HG02885 (cell line): Measurements from ENCODE around the gene PRR19.

Experiments used
- ATAC-seq: cut with Tn5 transposase; IDR thresholded peaks from one replicate; pipeline ENCODE4 v1.9.1; 2021; ENCODE audit warnings: mild to moderate bottlenecking; ENCODE audit not compliant: unreplicated experiment, poor library complexity

Gene PRR19

GRCh38 chr19:42270346-42271044, 31.4 kb upstream of the PRR19 start:
- no peak for ATAC-seq

DNA sequence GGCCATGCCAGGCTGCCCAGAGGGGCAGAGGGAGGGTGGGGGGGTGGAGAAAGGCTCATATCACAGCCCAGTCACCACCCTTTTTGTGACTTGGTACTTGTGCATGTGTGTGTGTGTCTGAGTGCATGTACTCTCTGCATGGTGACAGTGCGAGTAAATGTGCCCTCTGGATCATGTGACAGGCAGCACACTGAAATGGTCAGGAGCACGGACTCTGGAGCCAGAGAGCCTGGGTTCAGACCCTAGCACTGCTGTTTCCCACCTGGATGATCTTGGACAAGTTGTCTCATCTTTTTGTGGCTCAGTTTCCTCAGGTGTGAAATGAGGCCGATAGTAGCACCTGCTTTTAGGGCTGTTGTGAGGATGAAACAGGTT, 30.9 kb upstream of the PRR19 start:
- no peak for ATAC-seq

GRCh38 chr19:42271861-42272534, 29.9 kb upstream of the PRR19 start:
- ATAC-seq: no peak

DNA sequence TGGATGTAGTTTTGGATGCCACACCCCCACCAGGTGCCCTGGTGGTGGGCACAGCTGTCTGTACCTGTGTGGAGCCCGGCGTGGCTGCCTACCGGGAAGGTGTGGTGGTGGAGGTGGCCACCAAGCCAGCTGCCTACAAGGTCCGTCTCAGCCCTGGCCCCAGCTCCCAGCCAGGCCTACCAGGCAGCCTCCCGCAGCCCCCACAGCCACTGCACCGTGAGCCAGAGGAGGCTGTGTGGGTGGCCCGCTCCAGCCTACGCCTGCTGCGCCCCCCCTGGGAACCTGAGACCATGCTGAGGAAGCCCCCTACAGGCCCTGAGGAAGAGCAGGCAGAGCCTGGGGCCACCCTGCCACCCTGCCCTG, 29.4 kb upstream of the PRR19 start:
- no peak for ATAC-seq

GRCh38 chr19:42272989-42273406, 28.9 kb upstream of the PRR19 start:
- no peak for ATAC-seq

DNA sequence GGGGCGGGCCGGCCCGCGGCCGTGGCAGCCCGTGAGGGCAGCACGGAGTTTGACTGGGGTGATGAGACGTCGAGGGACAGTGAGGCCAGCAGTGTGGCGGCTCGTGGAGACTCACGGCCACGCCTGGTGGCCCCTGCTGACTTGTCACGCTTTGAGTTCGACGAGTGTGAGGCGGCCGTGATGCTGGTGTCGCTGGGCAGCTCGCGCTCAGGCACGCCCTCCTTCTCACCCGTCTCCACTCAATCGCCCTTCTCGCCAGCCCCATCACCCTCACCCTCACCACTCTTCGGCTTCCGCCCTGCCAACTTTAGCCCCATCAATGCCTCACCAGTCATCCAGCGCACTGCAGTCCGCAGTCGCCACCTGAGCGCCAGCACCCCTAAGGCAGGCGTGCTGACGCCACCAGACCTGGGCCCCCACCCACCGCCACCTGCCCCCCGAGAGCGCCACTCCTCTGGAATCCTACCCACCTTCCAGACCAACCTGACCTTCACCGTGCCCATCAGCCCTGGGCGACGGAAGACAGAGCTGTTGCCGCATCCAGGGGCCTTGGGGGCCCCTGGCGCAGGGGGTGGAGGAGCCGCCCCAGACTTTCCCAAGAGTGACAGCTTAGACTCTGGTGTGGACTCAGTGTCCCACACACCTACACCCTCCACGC, 28.4 kb upstream of the PRR19 start:
- ATAC-seq: no peak

GRCh38 chr19:42274065-42274682, 27.8 kb upstream of the PRR19 start:
- no peak for ATAC-seq

GRCh38 chr19:42275103-42275502, 26.8 kb upstream of the PRR19 start:
- no peak for ATAC-seq

GRCh38 chr19:42275517-42275916, 26.4 kb upstream of the PRR19 start:
- no peak for ATAC-seq

- no peak for ATAC-seq
These were observed 25.6 kb upstream of the PRR19 start for GRCh38 chr19:42276284-42276683.

DNA sequence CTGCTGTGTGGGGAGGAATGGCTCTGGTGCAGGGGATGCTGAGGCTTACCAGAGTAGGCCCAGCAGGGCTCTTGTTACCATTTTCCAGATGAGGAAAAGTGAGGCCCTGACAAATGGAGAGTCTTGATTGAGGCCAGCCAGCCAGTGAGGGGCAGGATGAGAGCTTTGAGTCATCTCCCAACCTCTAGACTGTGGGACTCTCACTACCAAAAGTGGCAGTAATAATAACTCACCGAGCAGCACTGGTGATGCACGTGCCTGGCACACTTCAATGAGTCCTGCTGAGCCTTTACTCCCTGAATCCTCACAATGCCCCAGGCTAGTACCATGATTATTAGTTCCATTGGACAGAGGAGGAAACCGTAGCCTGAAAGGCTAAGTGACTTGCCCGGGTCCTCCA, 25.1 kb upstream of the PRR19 start:
- ATAC-seq: no peak

DNA sequence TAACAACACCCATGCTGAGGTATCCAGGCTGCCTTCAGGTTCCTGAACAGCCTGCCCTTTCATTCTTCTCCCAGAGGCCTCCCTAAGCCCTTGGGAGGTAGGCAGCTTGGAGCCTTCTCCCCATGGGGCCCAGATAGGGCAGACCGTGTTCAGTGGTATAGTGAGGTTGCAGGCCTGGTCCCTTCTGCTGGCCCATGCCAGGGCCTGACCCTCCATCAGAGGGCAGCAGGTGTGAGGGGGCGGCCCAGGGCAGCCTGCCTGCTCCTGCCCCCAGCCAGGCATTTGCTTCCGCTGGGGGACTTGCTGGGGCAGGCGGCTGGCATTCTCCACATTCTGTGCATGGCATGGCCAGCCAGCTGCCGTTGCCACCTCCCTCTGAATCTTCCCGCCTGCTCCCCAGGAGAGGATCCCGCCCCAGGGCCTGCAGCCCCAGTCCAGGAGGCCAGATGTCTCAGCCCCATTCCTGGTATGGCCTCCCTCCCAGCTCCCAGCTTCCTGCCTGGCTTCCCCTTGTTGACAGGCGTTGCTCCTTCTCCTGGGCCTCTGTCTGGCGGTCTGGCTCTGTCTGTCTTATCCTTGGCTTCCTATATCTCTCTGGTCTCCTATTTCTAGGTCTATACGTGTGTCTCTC, 24.0 kb upstream of the PRR19 start:
- no peak for ATAC-seq

- ATAC-seq: no peak
These were observed 23.3 kb upstream of the PRR19 start for GRCh38 chr19:42278452-42279154.

GRCh38 chr19:42279155-42279901, 22.6 kb upstream of the PRR19 start:
- no peak for ATAC-seq

DNA sequence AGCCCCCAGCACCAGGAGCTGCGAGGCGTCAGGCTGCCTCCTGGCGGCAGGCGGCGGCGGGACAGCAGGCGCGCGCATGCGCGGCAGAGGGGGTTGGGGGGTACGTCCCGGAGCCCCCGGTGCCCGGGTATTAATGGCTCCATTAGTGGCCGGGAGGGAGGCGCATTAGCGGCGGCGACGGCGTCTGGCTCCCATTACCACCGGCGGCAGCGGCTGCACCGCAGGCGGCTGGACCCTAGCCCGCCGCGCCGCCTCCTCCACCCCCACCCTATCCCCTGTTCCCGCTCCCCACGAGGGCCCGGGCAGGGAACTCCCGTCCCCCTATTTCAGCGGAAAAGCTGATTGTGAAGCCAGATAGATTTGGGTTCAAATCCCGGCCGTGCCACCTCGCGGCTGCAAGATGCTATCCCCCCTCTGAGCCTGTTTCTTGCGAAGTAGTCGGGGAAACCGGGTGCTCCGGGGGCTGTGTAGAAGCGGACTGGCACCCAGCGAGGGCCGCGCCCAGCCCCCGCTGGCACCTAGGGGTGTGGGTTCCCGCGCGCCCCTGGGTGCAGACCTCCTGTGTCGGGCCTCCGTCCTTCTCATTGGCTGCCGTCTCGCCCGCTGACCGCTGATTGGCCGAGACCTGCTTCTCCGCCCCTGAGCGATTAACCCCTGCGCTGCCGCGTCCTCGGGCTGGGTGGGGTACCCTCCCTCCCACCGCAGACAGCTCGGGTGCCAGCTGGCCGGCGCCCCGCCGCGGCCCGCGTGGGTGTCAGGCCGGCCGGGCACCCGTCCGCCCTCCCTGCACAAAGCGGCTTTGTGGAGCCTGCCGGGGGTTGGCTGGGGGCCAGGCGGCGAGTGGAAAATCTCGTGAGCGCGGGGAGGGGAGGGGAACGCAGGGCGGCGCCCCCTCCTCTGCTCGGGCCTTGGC, 21.8 kb upstream of the PRR19 start:
- ATAC-seq: peak; percentile 32

- ATAC-seq: no peak
These were observed 21.2 kb upstream of the PRR19 start for GRCh38 chr19:42280815-42281145.

DNA sequence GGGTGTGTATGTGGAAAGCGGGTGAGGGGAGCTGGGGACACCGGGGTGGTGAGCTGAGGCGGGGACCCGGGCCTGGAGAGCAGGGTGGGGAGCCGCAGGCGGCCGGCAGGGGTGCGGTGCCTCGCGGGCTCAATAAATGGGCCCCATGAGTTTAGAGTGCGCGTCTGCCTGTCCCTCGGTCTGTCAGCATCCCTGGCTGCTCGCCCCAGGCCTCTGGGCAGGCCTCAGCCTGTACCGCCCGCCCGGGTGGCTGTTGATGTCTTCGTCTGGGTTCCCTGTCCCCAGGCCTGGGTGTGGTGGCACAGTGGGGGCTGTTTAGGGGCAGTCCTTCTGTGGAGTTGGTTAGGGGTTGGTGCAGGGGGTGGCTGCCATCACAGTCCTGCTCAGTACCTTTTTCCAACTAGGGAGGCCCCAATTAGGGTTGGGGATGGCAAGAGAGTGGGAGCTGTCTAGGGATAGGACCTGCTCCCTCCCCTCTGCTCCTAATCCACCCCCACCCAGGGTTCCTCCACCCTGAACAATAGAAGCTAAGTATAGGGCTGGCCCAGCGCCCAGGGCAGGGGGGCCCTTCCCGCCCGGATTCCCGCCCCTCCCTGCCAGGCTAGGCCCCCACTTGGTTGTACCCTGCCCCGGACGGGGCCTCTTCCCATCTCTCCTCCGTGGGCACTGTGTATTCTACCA, 20.6 kb upstream of the PRR19 start:
- ATAC-seq: no peak
